GM12878 (cell line): ENCODE results near the gene PIP5K1A. TPM values are rescaled to one million over a fixed set of nuclear protein-coding genes. Genes with fewer than 3 reads are reported as not detected.

Experiments
- ATAC-seq: fragments of 200-7000 bp; cut with Tn5 transposase; 3 replicates; pipeline ENCODE4 v1.9.1; 2020; ENCODE audit warnings: mild to moderate bottlenecking, moderate library complexity
- BruUV-seq: library from RNA; stranded (reverse); fragments of 400-500 nt; replicated peaks from 2 replicates; lab custom pipeline; 2021; lab: Mats Ljungman, UMichigan
- CTCF ChIA-PET: fragments of 300-600 bp; sonication (Branson Sonifier 250); formaldehyde crosslinking; extraction: SDS; loops from one replicate; lab custom pipeline; 2021; ENCODE audit warnings: inconsistent platforms; lab: Yijun Ruan, JAX
- POLR2A ChIA-PET: fragments of 350-600 bp; formaldehyde crosslinking; extraction: SDS; loops from one replicate; lab custom pipeline; 2021; ENCODE audit warnings: inconsistent platforms; lab: Charles Lee
- RAD21 ChIA-PET: fragments of 300-600 bp; sonication (Branson Sonifier 250); formaldehyde crosslinking; loops from one replicate; lab custom pipeline; 2023; ENCODE audit warnings: antibody characterized with exemption; ENCODE audit not compliant: unreplicated experiment; lab: Charles Lee
- SMC1A ChIA-PET: fragments of 300-600 bp; sonication (Branson Sonifier 250); formaldehyde crosslinking; loops from one replicate; lab custom pipeline; 2023; ENCODE audit not compliant: unreplicated experiment, uncharacterized antibody; lab: Charles Lee
- DNase-seq: peaks from one replicate; pipeline ENCODE4 v3.0.0-alpha.2; 2011; ENCODE audit warnings: low read depth, low spot score
- FAIRE-seq: peaks from 3 replicates; lab custom pipeline; 2011; peaks lifted over from hg19 to GRCh38; lab: Jason Lieb, UNC
- H2AFZ ChIP-seq: 2 replicates; pipeline ENCODE4 v1.6.0; 2011; ENCODE audit warnings: low read depth, low read length, control low read depth; ENCODE audit not compliant: control insufficient read depth
- H3K27ac ChIP-seq: 2 replicates; pipeline ENCODE4 v1.5.1; 2011; ENCODE audit warnings: control low read depth; ENCODE audit not compliant: control insufficient read depth, insufficient read depth
- H3K27me3 ChIP-seq, 2 experiments: replicated peaks in 1 of 2; 2 replicates each; pipeline versions ENCODE4 v1.6.0 to v1.6.1; 2011; ENCODE audit warnings: low read length in 1 of 2; ENCODE audit not compliant: control insufficient read depth in 2 of 2, insufficient read depth in 2 of 2
- H3K36me3 ChIP-seq, 2 experiments: 2 replicates each; pipeline ENCODE4 v1.5.1; 2011; ENCODE audit warnings: low read length in 1 of 2; ENCODE audit not compliant: control insufficient read depth in 2 of 2, insufficient read depth in 2 of 2
- H3K4me1 ChIP-seq: 2 replicates; pipeline ENCODE4 v1.6.1; 2011; ENCODE audit warnings: mild to moderate bottlenecking, low read length, moderate library complexity, mixed read lengths; ENCODE audit not compliant: control insufficient read depth, insufficient read depth
- H3K4me2 ChIP-seq: 2 replicates; pipeline ENCODE4 v1.6.0; 2011; ENCODE audit warnings: control low read depth; ENCODE audit not compliant: control insufficient read depth, insufficient read depth
- H3K4me3 ChIP-seq: fragments of 200-600 bp; sonication (generic); 2 replicates; pipeline ENCODE4 v1.5.1; 2016
- H3K79me2 ChIP-seq: 2 replicates; pipeline ENCODE4 v1.6.0; 2011; ENCODE audit warnings: low read length; ENCODE audit not compliant: control insufficient read depth, insufficient read depth
- H3K9ac ChIP-seq: 2 replicates; pipeline ENCODE4 v1.8.0; 2011; ENCODE audit warnings: low read length, control low read depth, mixed read lengths; ENCODE audit not compliant: control insufficient read depth, insufficient read depth
- H3K9me3 ChIP-seq: replicated peaks from 3 replicates; pipeline ENCODE4 v1.5.1; 2011; ENCODE audit warnings: mild to moderate bottlenecking, low read length; ENCODE audit not compliant: control insufficient read depth, insufficient read depth
- H4K20me1 ChIP-seq: 2 replicates; pipeline ENCODE4 v1.6.0; 2011; ENCODE audit not compliant: control insufficient read depth, insufficient read depth
- CREM ChIP-seq: IDR thresholded peaks from 2 replicates; pipeline ENCODE4 v1.6.1; 2014; ENCODE audit warnings: antibody characterized with exemption, low read depth
- DPF2 ChIP-seq: fragments of 450-650 bp; IDR thresholded peaks from 2 replicates; pipeline ENCODE4 v1.6.1; 2017; ENCODE audit warnings: mild to moderate bottlenecking
- EED ChIP-seq: sonication (generic); IDR thresholded peaks from 2 replicates; pipeline ENCODE4 v1.6.1; 2016; ENCODE audit warnings: antibody characterized with exemption, low read depth
- EP300 ChIP-seq, 2 experiments: fragments of 150-350 bp in 1 of 2; IDR thresholded peaks; 2 replicates each; pipeline ENCODE4 v1.6.1; 2011 to 2012; ENCODE audit warnings: low read depth in 2 of 2, low read length in 2 of 2, borderline replicate concordance in 1 of 2, improper control_type of control experiment in 1 of 2, inconsistent platforms in 1 of 2; ENCODE audit not compliant: control insufficient read depth in 1 of 2
- ETV6 ChIP-seq, 2 experiments: fragments of 450-650 bp in 1 of 2; IDR thresholded peaks in 1 of 2; conservative IDR thresholded peaks in 1 of 2; 2 replicates each; pipeline ENCODE4 v1.6.1; 2014; ENCODE audit warnings: antibody characterized with exemption in 1 of 2, borderline replicate concordance in 1 of 2, low read depth in 1 of 2, mild to moderate bottlenecking in 1 of 2, moderate library complexity in 1 of 2
- IKZF1 ChIP-seq: fragments of 450-650 bp; conservative IDR thresholded peaks from 2 replicates; pipeline ENCODE4 v1.6.1; 2017; ENCODE audit warnings: antibody characterized with exemption, mild to moderate bottlenecking
- IKZF2 ChIP-seq, 2 experiments: fragments of 450-650 bp; IDR thresholded peaks; 2 replicates each; pipeline ENCODE4 v1.6.1; 2017; ENCODE audit warnings: mild to moderate bottlenecking in 2 of 2, moderate library complexity in 2 of 2
- IRF4 ChIP-seq: IDR thresholded peaks from 2 replicates; pipeline ENCODE4 v1.6.1; 2011; ENCODE audit warnings: low read depth, low read length
- JUNB ChIP-seq: IDR thresholded peaks from 2 replicates; pipeline ENCODE4 v1.6.1; 2016; ENCODE audit warnings: antibody characterized with exemption, mild to moderate bottlenecking
- KDM1A ChIP-seq: fragments of 200-600 bp; sonication (generic); IDR thresholded peaks from 2 replicates; pipeline ENCODE4 v1.6.1; 2016; ENCODE audit warnings: borderline replicate concordance
- KLF5 ChIP-seq: fragments of 450-650 bp; IDR thresholded peaks from 2 replicates; pipeline ENCODE4 v1.6.1; 2014; ENCODE audit warnings: mild to moderate bottlenecking; ENCODE audit not compliant: partially characterized antibody
- MYB ChIP-seq: fragments of 150-350 bp; IDR thresholded peaks from 2 replicates; pipeline ENCODE4 v1.6.1; 2014; ENCODE audit warnings: mild to moderate bottlenecking, low read depth, low read length, borderline replicate concordance
- NFXL1 ChIP-seq: fragments of 450-650 bp; IDR thresholded peaks from 2 replicates; pipeline ENCODE4 v1.6.1; 2017; ENCODE audit warnings: antibody characterized with exemption, mild to moderate bottlenecking, borderline replicate concordance
- NFYA ChIP-seq: IDR thresholded peaks from 2 replicates; pipeline ENCODE4 v1.6.1; 2011; ENCODE audit warnings: low read depth, mild to moderate bottlenecking, low read length, improper control_type of control experiment, borderline replicate concordance
- NR2C1 ChIP-seq: fragments of 450-650 bp; IDR thresholded peaks from 2 replicates; pipeline ENCODE4 v1.6.1; 2017; ENCODE audit warnings: antibody characterized with exemption, mild to moderate bottlenecking, moderate library complexity
- PML ChIP-seq: IDR thresholded peaks from 2 replicates; pipeline ENCODE4 v1.6.1; 2012; ENCODE audit warnings: low read length, inconsistent platforms
- RB1 ChIP-seq: fragments of 450-650 bp; formaldehyde crosslinking; IDR thresholded peaks from 2 replicates; pipeline ENCODE4 v1.6.1; 2017; ENCODE audit warnings: mild to moderate bottlenecking, borderline replicate concordance
- RUNX3 ChIP-seq: IDR thresholded peaks from 2 replicates; pipeline ENCODE4 v1.6.1; 2012; ENCODE audit warnings: low read length, inconsistent platforms
- SPI1 ChIP-seq: IDR thresholded peaks from 2 replicates; pipeline ENCODE4 v1.6.1; 2011; ENCODE audit warnings: low read depth, mild to moderate bottlenecking, low read length, moderate library complexity, borderline replicate concordance; ENCODE audit not compliant: insufficient read depth
- ZBED1 ChIP-seq: IDR thresholded peaks from 2 replicates; pipeline ENCODE4 v1.6.1; 2016; ENCODE audit warnings: borderline replicate concordance
- WGBS: methylation state at CpG from one replicate; pipeline ENCODE4 v1.1.6; 2016; ENCODE audit warnings: low lambda C conversion rate; ENCODE audit not compliant: insufficient replicate concordance, insufficient coverage; ENCODE audit errors: missing lambda C conversion rate; 5-methylcytosine and 5-hydroxymethylcytosine counted together
- in situ Hi-C: fragments of 300-500 bp; cut with MboI; formaldehyde crosslinking; loops from 9 replicates; pipeline ENCODE4 v1.14.3; 2018; ENCODE audit warnings: mixed read lengths
- intact Hi-C: fragments of 100-400 bp; cut with micrococcal nuclease; formaldehyde crosslinking; loops from one replicate; pipeline ENCODE4 v1.14.2; 2022; ENCODE audit not compliant: unreplicated experiment
- polyA plus RNA-seq, 11 experiments: library from polyadenylated mRNA; depleted of rRNA in 4 of 11; unstranded in 6 of 11; stranded (reverse) in 5 of 11; fragments of >200 nt; fragmentation: Nextera tagmentation in 4 of 11; fragmentation: Illumina TruSeq in 1 of 11; extraction: Ambion mirVana in 4 of 11; extraction: Trizol in 1 of 11; gene quantifications; 1 replicate in 1 of 11; 2 replicates in 10 of 11; pipeline versions ENCODE4 v1.2.1 to v1.2.3, GENCODE V29; 2011 to 2016; ENCODE audit warnings: inconsistent platforms in 2 of 11, missing spikeins in 2 of 11, low read depth in 1 of 11
- total RNA-seq, 4 experiments: library from RNA; depleted of rRNA in 3 of 4; stranded (reverse); fragments of >200 nt in 3 of 4; fragmentation: Illumina TruSeq in 1 of 4; extraction: Trizol in 1 of 4; gene quantifications; 2 replicates each; pipeline versions ENCODE4 v1.2.1 to v1.2.3, GENCODE V29; 2013 to 2021
- TF ChIP-seq, protein P1 (sequence below): IDR thresholded peaks from 2 replicates; pipeline ENCODE4 v1.6.1; 2012; ENCODE audit warnings: low read length, inconsistent platforms
- TF ChIP-seq, protein P2 (sequence below): fragments of 450-650 bp; IDR thresholded peaks from 2 replicates; pipeline ENCODE4 v1.6.1; 2017; ENCODE audit warnings: low read depth, mild to moderate bottlenecking, moderate library complexity

The PIP5K1A gene
- total and polyA plus RNA-seq, 10 of the 15 experiments (the other 5 are each of a cell fraction or from before 2014, with no cell fraction given): 4.5 to 114 (median 51.5) TPM

DNA sequence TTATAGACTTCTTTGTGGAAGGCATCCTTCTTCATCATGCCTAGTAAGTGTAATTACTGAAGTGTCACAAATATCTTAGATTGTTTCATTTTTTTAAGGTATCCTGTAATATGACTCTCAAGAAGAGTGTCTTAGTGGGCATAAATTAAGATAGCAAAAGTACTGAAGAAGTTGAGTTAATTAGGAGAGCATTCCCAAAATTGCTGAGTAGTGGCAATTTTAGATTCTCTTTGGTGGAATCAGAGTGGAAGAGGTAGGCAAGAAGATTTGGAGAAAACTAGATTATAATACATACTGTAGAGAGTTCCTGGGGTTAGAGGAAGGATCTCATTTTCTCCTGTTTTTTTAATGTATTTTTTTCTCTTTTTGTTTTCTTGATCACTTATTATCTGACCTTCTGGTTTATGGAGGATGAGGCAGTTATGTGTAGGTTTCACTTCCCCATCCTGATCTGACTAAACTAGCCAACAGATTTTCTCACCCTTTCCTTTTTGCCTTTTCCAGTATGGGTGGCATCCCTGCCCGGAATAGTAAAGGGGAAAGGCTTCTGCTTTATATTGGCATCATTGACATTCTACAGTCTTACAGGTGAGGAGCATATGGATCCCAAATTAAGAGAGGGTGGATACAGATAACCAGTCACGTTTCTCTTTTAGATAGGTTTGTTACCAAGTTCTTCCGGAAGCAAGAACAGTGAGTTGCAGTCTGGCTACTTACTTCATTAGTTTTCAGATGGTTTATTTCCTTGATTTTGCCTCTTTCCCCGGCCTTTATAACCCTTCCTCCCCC lies 39.5 kb downstream of the PIP5K1A start:
- WGBS: 59% methylated on average over 4 of the region's 4 CpGs
- H3K27ac ChIP-seq: no peak overlapping the region
- peaks cover 19 to 42% of the 10 kb centered on the region in 2 experiments for H3K36me3 ChIP-seq
- no peak overlapping the region for H3K9ac ChIP-seq
- ATAC-seq (peak; percentile 84), DNase-seq (no peak), FAIRE-seq (peak; percentile 27)
- H4K20me1 ChIP-seq: no peaks in the 10 kb centered on the region
- H3K4me1 ChIP-seq: peaks cover 8% of the 10 kb centered on the region; the same call in 1 of the 2 replicates
- POLR2A ChIA-PET: no interaction called here
- BruUV-seq: no TSS peak
- H3K4me3 ChIP-seq: no peak overlapping the region
- TF ChIP-seq JUNB: peak; percentile 75
- TF ChIP-seq IKZF1: peak; percentile 54
- TF ChIP-seq EP300 (IDR thresholded peaks at IDR 0.05; ENCODE audit: borderline replicate concordance in 1 of 2, control insufficient read depth in 1 of 2, low read depth in 2 of 2, low read length in 2 of 2): no peak
- no peak for TF ChIP-seq RB1
- TF ChIP-seq EED: peak; percentile 68
- no peak for TF ChIP-seq NFXL1
- no peak for TF ChIP-seq ZBED1
- TF ChIP-seq IRF4: peak; percentile 61; the same call in 1 of the 2 replicates
- TF ChIP-seq CREM: 0 out of 2 replicates have a peak, but pooled peaks have one; percentile 31
- TF ChIP-seq IKZF2 (IDR thresholded peaks at IDR 0.05): peak; percentile 76 to 80
- TF ChIP-seq RUNX3: peak; percentile 41; the same call in 1 of the 2 replicates
- peak in 1 of 2 experiments; percentile 61; a peak in 1 of 4 replicates for TF ChIP-seq ETV6 (conservative IDR thresholded peaks at IDR 0.05 in 1 of 2, IDR thresholded peaks at IDR 0.05 in 1 of 2; ENCODE audit: borderline replicate concordance in 1 of 2, low read depth in 1 of 2)
- no peak for TF ChIP-seq NR2C1
- no peak for TF ChIP-seq KDM1A
- TF ChIP-seq PML: no peak
- TF ChIP-seq MYB: no peak
- TF ChIP-seq NFYA: no peak
- TF ChIP-seq, protein P1, sequence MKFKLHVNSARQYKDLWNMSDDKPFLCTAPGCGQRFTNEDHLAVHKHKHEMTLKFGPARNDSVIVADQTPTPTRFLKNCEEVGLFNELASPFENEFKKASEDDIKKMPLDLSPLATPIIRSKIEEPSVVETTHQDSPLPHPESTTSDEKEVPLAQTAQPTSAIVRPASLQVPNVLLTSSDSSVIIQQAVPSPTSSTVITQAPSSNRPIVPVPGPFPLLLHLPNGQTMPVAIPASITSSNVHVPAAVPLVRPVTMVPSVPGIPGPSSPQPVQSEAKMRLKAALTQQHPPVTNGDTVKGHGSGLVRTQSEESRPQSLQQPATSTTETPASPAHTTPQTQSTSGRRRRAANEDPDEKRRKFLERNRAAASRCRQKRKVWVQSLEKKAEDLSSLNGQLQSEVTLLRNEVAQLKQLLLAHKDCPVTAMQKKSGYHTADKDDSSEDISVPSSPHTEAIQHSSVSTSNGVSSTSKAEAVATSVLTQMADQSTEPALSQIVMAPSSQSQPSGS: 0 out of 2 replicates have a peak, but pooled peaks have one; percentile 10
- peak; percentile 52; the same call in 1 of the 2 replicates for TF ChIP-seq DPF2
- peak; percentile 93 for TF ChIP-seq SPI1
- TF ChIP-seq, protein P2, sequence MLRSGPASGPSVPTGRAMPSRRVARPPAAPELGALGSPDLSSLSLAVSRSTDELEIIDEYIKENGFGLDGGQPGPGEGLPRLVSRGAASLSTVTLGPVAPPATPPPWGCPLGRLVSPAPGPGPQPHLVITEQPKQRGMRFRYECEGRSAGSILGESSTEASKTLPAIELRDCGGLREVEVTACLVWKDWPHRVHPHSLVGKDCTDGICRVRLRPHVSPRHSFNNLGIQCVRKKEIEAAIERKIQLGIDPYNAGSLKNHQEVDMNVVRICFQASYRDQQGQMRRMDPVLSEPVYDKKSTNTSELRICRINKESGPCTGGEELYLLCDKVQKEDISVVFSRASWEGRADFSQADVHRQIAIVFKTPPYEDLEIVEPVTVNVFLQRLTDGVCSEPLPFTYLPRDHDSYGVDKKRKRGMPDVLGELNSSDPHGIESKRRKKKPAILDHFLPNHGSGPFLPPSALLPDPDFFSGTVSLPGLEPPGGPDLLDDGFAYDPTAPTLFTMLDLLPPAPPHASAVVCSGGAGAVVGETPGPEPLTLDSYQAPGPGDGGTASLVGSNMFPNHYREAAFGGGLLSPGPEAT: peak; percentile 43; the same call in 1 of the 2 replicates
- TF ChIP-seq KLF5: no peak
- in situ Hi-C loops (no loop called here), intact Hi-C loops (no loop called here)
- SMC1A ChIA-PET: interaction anchor here (0.8 kb wide), 1 partner anchor 43 kb away, joined by 3 read pairs; no protein-coding TSS in a partner anchor
- no peaks in the 10 kb centered on the region for H3K27me3 ChIP-seq
- no peaks in the 10 kb centered on the region for H3K79me2 ChIP-seq
- no peak overlapping the region for H2AFZ ChIP-seq
- H3K4me2 ChIP-seq: no peak overlapping the region
- RAD21 ChIA-PET: interaction anchor here (0.6 kb wide), 1 partner anchor 17 kb away, joined by 5 read pairs; the partner anchor contains the start of gene PSMD4
- CTCF ChIA-PET: interaction anchor here (1.2 to 1.6 kb wide), 2 partner anchors 11 to 14 kb away, joined by 3 to 6 read pairs; no protein-coding TSS in a partner anchor
- no peaks in the 10 kb centered on the region for H3K9me3 ChIP-seq
